ENCODE measurements around the gene JMJD8. TPM values are rescaled to one million over a fixed set of nuclear protein-coding genes. Genes with fewer than 3 reads are reported as not detected.

JMJD8 gene
- total RNA-seq, 2 donors from 2014 or later: 48.8 to 55.6 TPM

GRCh38 chr16:706189-707061 is 22.3 kb upstream of the JMJD8 start:
- Histone ChIP-seq H3K9ac (ENCODE audit: extremely low read depth, low read length, poor library complexity, severe bottlenecking) (no peak overlapping the region), H3K4me3 (ENCODE audit: low read length) (no peak overlapping the region), H3K9me3 (ENCODE audit: control insufficient read depth, low read length) (no peaks in the 10 kb centered on the region), H3K27ac (ENCODE audit: low read depth, low read length) (no peak overlapping the region), H3K27me3 (ENCODE audit: control insufficient read depth, insufficient read depth, low read length, poor library complexity, severe bottlenecking) (peaks cover 92% of the 10 kb centered on the region), H3K4me1 (ENCODE audit: control insufficient read depth, insufficient read depth, low read length) (no peaks in the 10 kb centered on the region), H3K36me3 (ENCODE audit: control insufficient read depth, insufficient read depth, low read length) (no peaks in the 10 kb centered on the region)
- H3K4me3 Mint-ChIP-seq: peak overlapping the region; percentile 48
- H3K27ac Mint-ChIP-seq: no peak overlapping the region
- no peaks in the 10 kb centered on the region for H3K36me3 Mint-ChIP-seq (ENCODE audit: low read depth)
- TF ChIP-seq CTCF (conservative IDR thresholded peaks at IDR 0.05): no peak
- DNase-seq: peak; percentile 70
- H3K9me3 Mint-ChIP-seq: no peaks in the 10 kb centered on the region
- 8 to 12% methylated on average over 20 to 49 of the region's 49 CpGs for WGBS, 2 experiments (ENCODE audit: insufficient coverage in 1 of 2, insufficient read length in 1 of 2)
- no peaks in the 10 kb centered on the region for H3K4me1 Mint-ChIP-seq
- peaks cover 84% of the 10 kb centered on the region for H3K27me3 Mint-ChIP-seq (ENCODE audit: insufficient read depth)

GRCh38 chr16:705431-706188 is 21.5 kb upstream of the JMJD8 start, which contains the start of gene FBXL16:
Gene FBXL16 (minus strand): TSS chr16:705801. CDS start chr16:697405, 8,396 bp downstream.
- H3K27me3 ChIP-seq (ENCODE audit: control insufficient read depth, insufficient read depth, low read length, poor library complexity, severe bottlenecking): peaks cover 92% of the 10 kb centered on the region
- no peak within 1 kb of the TSS for H3K4me3 ChIP-seq (ENCODE audit: low read length)
- WGBS, 2 experiments (ENCODE audit: insufficient coverage in 1 of 2, insufficient read length in 1 of 2): 0 to 1% methylated on average over 17 to 102 of the region's 115 CpGs

More at GRCh38 chr16:705431-706188, 21.5 kb upstream of the JMJD8 start, which contains the start of gene FBXL16:
- Mint-ChIP-seq H3K27me3 (ENCODE audit: insufficient read depth) (peaks cover 88% of the 10 kb centered on the region), H3K27ac (no peak within 1 kb of the TSS), H3K9me3 (no peaks in the 10 kb centered on the region), H3K36me3 (ENCODE audit: low read depth) (no peaks in the 10 kb centered on the region), H3K4me3 (peak within 1 kb of the TSS; percentile 48), H3K4me1 (no peaks in the 10 kb centered on the region)
- peak; percentile 68 for DNase-seq
- H3K27ac ChIP-seq (ENCODE audit: low read depth, low read length): no peak within 1 kb of the TSS
- no peaks in the 10 kb centered on the region for H3K4me1 ChIP-seq (ENCODE audit: control insufficient read depth, insufficient read depth, low read length)
- no peaks in the 10 kb centered on the region for H3K36me3 ChIP-seq (ENCODE audit: control insufficient read depth, insufficient read depth, low read length)
- H3K9me3 ChIP-seq (ENCODE audit: control insufficient read depth, low read length): no peaks in the 10 kb centered on the region
- no peak for TF ChIP-seq CTCF (conservative IDR thresholded peaks at IDR 0.05)
- no peak within 1 kb of the TSS for H3K9ac ChIP-seq (ENCODE audit: extremely low read depth, low read length, poor library complexity, severe bottlenecking)
